Measurements from ENCODE around the gene SPINDOC.
"Not testable (repeated sequence)": the region's sequence is repeated elsewhere in the genome, so short reads cannot be mapped to it uniquely, and the experiment has no call there.

SPINDOC gene

DNA sequence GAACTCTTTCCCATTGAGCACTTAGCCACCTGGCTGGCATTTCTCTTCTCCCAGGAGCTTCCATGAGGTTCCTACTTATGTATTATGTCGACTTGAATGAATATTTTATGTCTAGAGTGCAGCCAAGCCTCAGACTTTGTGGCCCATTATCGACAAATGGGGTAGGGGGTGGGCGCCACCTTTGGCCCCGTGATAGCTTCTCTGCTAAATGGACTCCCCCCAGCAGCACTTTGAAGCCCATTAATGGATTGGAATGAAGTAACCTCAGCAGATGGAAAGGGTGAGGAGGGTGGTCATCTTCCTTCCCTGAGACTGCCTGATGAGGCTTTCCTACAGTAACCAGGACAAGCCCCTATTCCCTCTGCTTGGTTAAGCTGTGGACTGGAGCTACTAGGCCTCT is 31.6 kb downstream of the SPINDOC start:
- DNase-seq, result peak in 1 of 42 donors; percentile 9
- intact Hi-C loops (cut with DNase I), result no loop called here

DNA sequence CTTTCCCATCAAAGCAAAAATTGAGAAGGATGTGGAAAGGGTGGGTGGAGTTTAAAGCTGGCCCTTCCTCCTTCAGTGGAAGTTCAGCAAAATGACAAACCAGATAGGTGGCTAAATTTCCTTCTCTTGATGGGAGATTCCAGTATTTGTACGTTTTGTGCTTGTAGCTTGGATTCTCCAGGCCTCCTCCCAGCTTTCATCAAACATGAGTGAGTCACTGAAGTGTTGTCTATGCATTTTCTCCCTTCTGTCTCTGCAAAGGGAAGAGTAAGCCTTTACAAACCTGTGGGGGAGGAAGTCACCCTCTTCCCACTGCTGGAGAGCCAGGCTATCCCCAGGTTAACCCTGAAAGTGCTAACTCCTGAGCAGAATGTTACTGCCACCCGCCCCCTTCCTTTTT is 32.0 kb downstream of the SPINDOC start:
- peak in 8 of 42 donors; percentile 13 to 62 (median 38) for DNase-seq
- intact Hi-C loops (cut with DNase I), result no loop called here

DNA sequence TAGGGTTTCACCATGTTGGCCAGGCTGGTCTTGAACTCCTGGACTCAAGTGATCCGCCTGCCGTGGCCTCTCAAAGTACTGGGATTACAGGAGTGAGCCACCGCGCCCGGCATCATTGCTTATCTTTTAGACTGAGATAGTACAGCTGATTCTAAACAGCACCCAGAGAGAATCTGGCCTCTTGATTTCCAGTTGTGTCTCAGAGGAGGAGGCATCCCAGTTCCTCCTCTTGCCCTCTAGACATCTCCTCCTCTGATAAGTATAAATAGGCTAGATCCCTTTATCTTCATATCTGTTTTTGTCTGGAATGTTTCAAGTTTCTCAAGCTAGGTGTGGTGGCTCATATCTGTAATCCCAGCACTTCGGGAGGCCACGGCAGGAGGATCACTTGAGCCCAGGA is 32.7 kb downstream of the SPINDOC start:
- intact Hi-C loops (cut with DNase I), result no loop called here

DNA sequence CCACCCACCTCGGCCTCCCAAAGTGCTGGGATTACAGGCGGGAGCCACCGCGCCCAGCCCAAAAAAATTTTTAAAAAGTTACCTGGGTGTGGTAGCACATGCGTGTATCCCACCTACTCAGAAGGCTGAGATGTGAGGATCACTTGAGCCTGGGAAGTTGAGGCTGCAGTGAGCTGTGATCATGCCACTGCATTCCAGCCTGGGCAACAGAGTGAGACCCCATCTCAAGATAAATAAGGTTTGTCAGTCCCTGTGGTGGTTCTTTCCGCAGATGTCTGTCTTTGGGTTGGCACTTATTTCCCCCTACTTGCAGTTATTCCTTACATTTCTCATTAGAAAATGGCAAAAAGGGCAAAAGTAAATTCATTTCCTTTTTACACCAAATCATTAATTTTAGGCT is 33.6 kb downstream of the SPINDOC start:
- intact Hi-C loops (cut with DNase I), result no loop called here
- peak in 1 of 42 donors; percentile 1 for DNase-seq

More for the DNA sequence above, 32.7 kb downstream of the SPINDOC start:
- peak in 1 of 42 donors; percentile 30 for DNase-seq

DNA sequence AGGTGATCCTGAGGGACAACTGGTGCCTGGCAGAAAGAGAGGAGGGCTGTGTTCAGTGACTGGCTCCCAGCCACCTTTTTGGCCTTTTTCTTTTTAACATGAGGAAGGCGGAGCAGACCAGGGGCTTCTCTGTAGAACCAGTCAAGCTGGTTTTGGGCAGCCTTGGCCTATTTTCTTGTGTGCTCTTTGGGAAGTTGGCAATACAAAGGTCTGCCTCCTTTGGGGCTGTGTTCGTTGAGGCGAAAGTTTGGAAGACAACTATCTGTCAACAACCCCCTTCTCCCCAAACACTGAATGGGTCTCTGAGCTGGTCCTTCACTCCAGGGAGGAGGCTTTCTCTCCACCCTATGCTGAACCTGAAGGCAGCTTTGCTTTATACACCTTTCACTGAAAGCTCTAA is 34.1 kb downstream of the SPINDOC start:
- intact Hi-C loops (cut with DNase I), result no loop called here
- peak in 1 of 42 donors; percentile 10 for DNase-seq

DNA sequence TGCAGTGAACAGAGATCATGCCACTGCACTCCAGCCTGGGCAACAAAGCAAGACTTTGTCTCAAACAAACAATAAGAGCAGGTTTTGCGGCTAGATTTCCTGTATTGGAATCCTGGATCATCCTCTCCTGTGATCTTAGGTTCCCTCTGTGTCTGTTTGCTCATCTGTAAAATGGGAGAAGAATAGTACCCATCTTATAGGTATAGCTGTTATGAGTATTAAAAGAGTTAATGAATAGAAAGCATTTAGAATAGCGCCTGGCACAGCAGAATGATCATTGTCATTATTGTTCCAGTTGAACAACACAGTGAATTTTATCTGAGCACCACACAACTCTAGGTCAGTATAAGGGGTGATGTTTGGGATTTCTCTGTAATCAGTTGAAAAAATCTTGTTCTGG is 36.4 kb downstream of the SPINDOC start:
- no peak for DNase-seq
- intact Hi-C loops (cut with DNase I), result no loop called here

DNA sequence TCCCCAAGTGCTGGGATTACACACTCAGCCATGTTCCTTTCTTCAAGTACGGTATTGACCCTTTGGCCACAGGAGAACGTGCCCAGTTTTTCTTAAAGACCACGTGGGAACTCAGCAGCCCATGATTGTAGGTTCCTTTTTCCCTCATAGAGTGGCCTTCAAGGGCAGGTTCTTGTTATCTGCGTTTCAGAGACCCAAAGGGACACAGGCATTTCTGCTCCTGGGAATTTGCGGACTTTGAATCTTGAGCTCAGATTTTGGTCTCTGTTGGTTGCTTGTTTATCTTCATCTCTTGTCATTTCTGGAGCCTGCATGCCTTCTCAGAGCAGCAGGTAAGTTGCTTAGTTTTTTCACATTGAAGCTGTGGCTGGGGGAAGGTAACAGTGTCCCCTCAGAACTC is 37.7 kb downstream of the SPINDOC start:
- intact Hi-C loops (cut with DNase I), result no loop called here
- peak in 1 of 42 donors; percentile 17 for DNase-seq

DNA sequence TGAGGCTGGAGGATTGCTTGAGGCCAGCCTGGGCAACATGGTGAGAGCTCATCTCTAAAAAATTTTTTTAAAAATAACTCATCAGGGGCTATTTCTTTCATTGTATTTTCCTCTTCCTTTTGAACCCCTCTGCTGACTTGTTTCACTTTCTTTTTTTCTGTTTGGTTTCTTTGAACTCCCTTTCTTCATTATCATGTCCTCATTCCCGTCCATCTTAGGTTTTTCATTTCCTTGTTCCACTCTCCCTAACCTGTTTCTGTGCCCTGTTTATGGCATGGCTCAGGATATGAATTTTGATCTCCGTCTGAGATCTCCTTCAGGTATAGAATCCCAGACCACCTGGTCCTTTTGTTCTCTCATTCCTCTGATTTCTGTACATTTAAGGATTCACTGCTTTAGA is 38.1 kb downstream of the SPINDOC start:
- intact Hi-C loops (cut with DNase I), result no loop called here
- DNase-seq, result no peak

DNA sequence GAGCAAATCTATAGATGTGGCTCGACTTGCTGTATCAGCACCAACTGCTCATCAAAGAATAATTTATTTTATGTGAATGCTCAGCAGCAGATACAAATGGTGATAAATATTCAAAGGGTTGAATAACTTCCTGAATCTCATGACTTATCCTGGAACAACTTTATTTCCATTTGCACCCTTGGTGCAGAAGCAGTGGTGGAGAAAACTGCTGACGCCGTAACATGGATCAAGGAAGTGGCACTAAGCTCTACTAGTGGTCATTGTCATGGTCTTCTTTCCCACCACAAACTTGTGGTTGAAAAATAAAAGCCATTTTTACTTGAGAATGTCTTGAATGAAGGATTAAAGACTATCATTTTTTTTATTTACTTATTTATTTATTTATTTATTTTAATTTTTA is 40.2 kb downstream of the SPINDOC start:
- DNase-seq, result peak in 1 of 42 donors; percentile 30

DNA sequence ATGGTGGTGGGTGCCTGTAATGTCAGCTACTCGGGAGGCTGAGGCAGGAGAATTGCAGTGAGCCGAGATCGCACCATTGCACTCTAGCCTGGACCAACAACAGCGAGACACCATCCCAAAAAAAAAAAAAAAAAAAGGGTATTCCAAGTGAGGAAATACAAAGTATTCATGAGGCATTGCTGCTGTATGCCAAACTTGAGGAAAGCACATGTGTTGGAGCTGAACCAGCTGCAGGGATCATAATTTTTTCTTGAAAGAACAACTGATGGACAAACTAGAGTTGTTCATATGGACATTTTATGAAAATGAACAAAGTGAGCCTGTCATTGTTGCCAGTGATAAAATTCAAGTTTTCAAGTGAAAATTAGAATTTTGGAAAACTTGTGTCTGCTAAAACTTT is 41.4 kb downstream of the SPINDOC start:
- no peak for DNase-seq
- intact Hi-C loops (cut with DNase I), result no loop called here

More for the DNA sequence above, 40.2 kb downstream of the SPINDOC start:
- intact Hi-C loops (cut with DNase I), result no loop called here

DNA sequence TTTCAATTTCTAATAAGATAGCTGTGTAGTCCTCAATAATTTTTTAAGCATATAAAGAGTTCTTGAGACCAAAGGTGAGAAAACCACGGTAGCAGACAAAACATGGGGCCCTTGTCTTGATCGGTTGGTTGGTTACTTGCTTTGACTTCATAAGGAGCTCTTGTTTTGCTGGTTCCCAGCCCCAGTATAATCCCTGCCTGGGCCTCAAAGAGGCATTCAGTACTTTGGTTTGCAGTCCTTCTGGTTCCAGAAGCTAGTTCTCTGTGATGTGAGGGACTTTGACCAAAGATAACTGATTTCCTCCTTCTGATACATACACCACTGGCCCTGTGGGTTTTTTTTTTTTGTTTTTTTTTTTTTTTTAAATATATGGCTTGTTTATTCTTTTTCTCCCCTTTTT is 42.7 kb downstream of the SPINDOC start:
- intact Hi-C loops (cut with DNase I), result no loop called here
- DNase-seq, result no peak

DNA sequence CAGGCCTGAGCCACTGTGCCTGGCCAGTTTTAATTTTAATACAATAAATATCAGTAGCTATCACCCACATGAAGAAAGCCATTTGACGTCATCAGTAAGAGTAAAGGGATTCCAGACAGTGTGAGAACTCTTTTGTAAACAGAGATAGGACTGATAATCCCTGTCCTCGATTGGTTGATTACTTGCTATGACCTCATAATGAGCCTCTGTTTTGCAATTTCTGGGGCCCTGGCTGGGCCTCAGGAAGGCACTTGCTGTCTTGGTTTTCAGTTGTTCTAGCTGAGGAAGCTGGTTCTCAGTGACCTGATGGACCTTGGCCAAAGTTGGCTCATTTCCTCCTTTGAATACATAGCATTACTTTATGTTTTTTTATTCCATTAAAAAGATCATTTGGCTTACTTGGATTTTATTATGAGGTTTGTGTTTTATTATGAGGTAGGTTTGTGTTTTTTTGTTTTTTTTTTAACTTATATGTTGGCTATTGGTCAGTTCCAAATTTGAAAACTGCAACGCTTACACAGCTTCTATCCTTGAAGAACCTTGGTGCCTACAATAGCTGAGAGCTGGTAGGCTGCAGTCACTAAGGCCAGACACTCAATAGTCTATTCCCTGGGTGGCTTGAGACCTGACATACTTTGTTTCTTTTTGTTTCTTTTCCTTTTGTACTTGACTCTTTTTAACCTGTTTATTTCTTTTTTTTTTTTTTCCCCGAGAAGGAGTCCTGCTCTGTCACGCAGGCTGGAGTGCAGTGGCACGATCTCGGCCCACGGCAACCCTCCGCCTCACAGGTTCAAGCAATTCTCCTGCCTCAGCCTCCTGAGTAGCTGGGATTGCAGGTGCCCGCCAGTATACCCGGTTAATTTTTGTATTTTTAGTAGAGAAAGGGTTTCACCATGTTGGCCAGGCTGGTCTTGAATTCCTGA is 45.6 kb downstream of the SPINDOC start:
- intact Hi-C loops (cut with DNase I), result no loop called here
- DNase-seq, result peak in 3 of 42 donors; percentile 26 to 55 (median 53)

DNA sequence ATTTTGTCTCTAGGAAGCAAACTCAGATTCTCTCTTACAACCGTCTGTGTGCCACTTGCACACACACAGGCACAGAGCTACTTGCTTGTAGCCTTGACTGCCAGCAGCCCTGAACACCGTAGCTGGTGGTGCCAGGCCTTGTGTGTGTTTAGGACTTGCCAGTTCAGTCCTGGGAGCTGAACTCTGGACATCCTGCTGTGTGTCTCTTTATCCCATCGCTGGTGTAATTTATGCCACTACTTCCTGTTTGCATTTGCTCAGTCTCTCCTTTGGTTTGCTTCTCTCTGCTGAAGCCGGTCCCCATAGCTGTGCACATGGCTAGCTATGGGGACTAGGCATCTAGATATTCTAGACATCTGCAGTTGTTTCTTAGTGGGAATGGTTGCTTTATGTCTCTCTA is 49.7 kb downstream of the SPINDOC start:
- intact Hi-C loops (cut with DNase I), result no loop called here

DNA sequence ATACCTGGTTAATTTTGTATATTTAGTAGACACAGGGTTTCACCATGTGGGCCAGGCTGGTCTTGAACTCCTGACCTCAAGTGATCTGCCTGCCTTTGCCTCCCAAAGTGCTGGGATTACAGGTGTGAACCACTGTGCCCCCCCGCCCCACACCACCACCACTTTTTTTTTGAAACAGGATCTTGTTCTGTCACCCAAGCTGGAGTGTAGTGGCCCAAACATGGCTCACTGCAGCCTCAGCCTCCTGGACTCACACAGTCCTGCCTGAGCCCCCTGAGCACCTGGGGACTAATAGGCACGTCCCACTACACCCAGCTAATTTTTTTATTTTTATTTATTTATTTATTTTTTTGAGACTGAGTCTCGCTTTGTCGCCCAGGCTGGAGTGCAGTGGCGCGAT is 50.4 kb downstream of the SPINDOC start:
- intact Hi-C loops (cut with DNase I); DNase-seq: not testable (repeated sequence)

More for the DNA sequence above, 49.7 kb downstream of the SPINDOC start:
- no peak for DNase-seq

DNA sequence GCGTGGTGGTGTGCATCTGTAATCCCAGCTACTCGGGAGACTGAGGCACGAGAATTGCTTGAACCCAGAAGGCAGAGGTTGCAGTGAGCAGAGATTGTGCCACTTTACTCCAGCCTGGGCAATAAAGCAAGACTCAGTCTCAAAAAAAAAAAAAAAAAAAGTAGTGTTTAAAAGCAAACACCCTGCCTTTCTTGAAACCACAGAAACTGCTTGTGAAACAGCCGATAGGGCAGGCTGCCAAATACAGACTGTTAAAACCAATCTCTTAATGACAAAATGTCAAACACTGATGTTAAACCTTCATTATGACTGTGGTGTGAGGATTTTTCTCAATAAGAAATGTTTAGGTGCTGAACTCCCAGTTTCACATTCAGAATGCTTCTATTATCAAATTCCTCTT is 53.0 kb downstream of the SPINDOC start:
- intact Hi-C loops (cut with DNase I), result no loop called here
- peak in 8 of 42 donors; percentile 31 to 57 (median 40) for DNase-seq

DNA sequence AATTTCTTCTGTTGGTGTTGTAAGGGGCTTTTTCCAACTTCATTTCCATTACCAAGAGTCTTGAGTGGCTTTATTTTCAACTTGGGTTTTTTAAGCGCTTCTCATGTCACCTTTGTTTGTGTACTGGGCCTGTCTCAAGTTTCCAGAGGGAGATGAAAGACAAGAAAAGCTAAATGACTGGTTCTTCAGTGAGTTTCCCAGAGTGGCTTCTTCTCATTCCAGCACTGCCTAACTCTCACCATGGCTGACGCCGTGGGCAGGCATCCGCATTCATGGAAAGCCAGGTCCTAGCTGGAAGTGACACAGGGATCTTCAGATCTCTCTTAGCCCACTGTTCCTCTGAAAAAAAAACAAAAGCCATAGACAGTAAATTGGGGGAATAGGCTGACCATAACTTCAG is 54.3 kb downstream of the SPINDOC start:
- intact Hi-C loops (cut with DNase I), result no loop called here
- no peak for DNase-seq

DNA sequence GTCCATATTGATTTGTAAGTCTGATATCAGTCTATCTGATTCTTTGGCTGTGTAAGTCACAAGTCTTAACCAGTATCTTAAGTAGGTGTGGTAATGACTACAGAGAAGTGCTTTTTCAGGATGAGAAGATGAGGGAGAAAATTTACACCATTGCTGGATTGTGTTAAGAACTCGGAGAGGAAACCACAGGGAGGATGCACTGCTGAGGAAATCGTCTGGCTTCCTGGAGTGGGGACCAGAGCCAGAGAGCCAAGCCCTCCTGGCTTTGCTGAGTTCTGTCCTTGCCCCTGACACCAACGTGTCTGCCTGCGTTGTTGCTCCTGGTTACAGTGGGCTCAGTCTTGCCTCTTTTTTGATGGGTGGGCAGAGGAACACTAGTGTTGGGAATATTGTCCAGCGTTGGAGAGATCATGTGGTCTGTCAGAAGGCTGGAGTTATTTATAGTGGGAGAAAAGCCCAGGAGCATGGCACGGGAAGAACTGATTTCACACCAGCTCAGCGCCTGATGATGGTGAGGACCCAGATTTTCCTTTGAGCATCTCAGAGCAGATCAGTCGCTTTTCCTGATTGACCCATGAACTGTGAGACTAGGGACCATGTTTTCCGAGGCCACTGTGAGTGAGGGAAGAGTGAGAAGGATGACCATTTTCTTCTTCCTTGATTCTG is 55.3 kb downstream of the SPINDOC start:
- intact Hi-C loops (cut with DNase I), result no loop called here
- no peak for DNase-seq

DNA sequence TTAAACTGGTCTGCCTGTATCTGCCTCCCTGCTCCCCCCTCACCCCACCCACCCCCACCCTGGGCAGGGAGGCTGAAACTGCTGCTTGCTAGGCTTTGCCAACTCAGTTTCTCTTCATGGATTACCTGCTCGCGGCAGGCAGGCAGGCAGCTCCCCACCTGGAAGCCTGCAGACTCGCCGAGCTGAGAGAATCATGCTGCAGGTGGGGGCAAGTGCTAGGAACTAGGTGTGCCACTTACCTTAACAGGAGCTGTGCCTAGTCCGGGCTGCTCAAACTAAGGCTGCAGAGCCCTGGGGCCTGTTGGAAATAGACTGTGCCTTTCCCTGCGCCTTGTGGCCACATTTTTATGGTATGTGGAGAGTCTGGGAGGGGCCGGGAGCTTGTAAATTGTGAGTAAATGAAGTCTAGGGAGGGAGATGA is 55.9 kb downstream of the SPINDOC start:
- intact Hi-C loops (cut with DNase I), result no loop called here
- DNase-seq, result peak in 5 of 42 donors; percentile 9 to 55 (median 52)

DNA sequence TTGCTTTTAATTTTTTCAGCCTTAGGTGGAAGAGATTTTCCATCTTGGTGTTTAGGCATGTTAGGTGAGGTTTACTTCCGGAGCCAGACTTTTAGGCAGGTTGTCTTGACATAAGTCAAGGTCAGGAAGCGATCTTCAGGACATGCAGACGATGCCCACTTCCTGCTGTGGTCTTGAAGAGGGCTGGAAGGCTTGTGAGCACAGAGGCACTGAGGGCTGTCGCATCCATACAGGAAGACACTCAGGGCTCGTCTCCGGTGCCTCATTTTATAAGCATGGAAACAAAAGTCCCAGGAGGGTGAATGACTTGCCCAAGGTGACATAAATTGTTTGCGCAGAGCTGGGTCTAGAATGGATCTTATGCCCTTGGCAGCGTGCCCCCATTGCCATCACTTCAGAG is 56.4 kb downstream of the SPINDOC start:
- intact Hi-C loops (cut with DNase I), result no loop called here
- DNase-seq, result no peak

All from head of caudate nucleus (tissue), 42 donors.